ENCODE results near the gene ARHGEF11.
"Not testable (repeated sequence)": the region's sequence is repeated elsewhere in the genome, so short reads cannot be mapped to it uniquely, and the experiment has no call there.

ARHGEF11 gene

DNA sequence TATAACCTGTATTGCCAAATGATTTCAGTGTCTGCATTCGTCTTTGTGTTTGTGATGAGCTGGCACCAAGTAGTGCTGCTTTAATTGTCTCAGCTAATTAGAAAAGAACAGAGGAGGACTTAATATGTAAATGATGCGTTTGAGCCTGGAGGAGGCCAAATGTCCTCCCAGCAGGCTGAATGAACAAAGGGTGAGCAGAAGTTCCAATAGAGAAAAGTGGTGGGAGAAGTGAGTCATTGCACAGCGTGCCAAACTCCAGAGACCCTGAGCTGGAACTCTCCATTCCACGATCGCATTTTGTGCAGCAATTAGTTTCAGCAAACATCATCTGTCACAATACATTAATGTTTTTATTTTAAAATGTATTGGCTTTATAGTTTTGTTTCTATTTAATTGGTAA, 36.2 kb upstream of the ARHGEF11 start:
- no peak overlapping the region for H3K4me3 ChIP-seq (ENCODE audit: low read length)
- TF ChIP-seq, protein P1, sequence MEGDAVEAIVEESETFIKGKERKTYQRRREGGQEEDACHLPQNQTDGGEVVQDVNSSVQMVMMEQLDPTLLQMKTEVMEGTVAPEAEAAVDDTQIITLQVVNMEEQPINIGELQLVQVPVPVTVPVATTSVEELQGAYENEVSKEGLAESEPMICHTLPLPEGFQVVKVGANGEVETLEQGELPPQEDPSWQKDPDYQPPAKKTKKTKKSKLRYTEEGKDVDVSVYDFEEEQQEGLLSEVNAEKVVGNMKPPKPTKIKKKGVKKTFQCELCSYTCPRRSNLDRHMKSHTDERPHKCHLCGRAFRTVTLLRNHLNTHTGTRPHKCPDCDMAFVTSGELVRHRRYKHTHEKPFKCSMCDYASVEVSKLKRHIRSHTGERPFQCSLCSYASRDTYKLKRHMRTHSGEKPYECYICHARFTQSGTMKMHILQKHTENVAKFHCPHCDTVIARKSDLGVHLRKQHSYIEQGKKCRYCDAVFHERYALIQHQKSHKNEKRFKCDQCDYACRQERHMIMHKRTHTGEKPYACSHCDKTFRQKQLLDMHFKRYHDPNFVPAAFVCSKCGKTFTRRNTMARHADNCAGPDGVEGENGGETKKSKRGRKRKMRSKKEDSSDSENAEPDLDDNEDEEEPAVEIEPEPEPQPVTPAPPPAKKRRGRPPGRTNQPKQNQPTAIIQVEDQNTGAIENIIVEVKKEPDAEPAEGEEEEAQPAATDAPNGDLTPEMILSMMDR (IDR thresholded peaks at IDR 0.05; ENCODE audit: insufficient read depth, low read depth, low read length, missing control alignments): no peak
- DNase-seq (ENCODE audit: low read depth): no peak

DNA sequence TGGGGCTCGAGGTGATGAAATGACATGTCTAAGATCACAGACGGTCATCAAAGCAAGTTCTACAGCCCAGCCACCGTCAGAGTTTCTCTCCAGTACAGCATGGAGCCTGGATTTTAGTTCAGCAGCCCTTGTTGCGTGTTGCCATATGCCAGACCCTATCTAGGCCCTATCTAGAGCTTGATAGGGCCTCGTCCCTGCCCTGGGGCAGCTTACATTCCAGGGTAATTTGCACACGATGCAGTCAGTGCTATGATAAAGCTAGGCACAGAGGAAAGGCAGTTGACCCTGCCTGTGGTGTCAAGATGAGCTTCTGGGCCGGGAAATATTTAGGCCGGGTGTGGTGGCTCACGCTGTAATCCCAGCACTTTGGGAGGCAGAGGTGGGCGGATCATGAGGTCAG, 35.2 kb upstream of the ARHGEF11 start:
- no peak for DNase-seq (ENCODE audit: low read depth)
- TF ChIP-seq, protein P1 (IDR thresholded peaks at IDR 0.05; ENCODE audit: insufficient read depth, low read depth, low read length, missing control alignments): no peak
- H3K4me3 ChIP-seq (ENCODE audit: low read length): no peak overlapping the region

DNA sequence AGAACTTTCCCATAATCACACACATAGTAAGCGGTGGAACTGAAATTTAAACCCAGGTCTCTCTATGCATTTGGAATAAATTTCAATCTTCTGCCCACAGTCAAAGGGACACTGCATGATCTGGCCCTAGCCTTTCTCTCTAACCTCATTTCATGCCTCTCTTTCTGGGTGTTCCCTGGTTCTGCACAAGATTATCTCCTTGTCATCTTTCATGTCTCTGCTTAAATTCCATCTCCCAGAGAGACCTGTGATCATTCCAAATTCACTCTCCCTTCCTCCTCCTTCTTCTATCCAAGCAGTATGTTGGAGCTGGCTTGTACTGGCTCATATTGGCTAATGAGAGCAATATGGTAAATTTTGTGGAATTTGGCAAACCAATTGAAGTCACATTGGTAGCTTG, 31.9 kb upstream of the ARHGEF11 start:
- H3K4me3 ChIP-seq (ENCODE audit: low read length): no peak overlapping the region

DNA sequence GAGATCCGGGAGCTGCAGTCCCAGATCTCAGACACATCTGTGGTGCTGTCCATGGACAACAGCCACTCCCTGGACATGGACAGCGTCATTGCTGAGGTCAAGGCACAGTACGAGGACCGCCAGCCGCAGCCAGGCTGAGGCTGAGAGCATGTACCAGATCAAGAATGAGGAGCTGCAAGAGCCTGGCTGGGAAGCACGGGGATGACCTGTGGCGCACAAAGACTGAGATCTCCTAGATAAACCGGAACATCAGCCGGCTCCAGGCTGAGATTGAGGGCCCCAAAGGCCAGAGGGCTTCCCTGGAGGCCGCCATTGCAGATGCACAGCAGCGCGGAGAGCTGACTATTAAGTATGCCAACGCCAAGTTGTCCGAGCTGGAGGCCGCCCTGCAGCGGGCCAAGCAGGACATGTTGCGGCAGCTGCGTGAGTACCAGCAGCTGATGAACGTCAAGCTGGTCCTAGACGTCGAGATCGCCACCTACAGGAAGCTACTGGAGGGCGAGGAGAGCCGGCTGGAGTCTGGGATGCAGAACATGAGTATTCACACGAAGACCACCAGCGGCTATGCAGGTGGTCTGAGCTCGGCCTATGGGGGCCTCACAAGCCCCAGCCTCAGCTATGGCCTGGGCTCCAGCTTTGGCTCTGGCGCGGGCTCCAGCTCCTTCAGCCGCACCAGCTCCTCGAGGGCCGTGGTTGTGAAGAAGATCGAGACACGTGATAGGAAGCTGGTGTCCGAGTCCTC, 28.6 kb upstream of the ARHGEF11 start:
- DNase-seq (ENCODE audit: low read depth): peak; percentile 82
- TF ChIP-seq, protein P1 (IDR thresholded peaks at IDR 0.05; ENCODE audit: insufficient read depth, low read depth, low read length, missing control alignments): peak; percentile 64

More for the DNA sequence above, 31.9 kb upstream of the ARHGEF11 start:
- TF ChIP-seq, protein P1 (IDR thresholded peaks at IDR 0.05; ENCODE audit: insufficient read depth, low read depth, low read length, missing control alignments): no peak
- no peak for DNase-seq (ENCODE audit: low read depth)

DNA sequence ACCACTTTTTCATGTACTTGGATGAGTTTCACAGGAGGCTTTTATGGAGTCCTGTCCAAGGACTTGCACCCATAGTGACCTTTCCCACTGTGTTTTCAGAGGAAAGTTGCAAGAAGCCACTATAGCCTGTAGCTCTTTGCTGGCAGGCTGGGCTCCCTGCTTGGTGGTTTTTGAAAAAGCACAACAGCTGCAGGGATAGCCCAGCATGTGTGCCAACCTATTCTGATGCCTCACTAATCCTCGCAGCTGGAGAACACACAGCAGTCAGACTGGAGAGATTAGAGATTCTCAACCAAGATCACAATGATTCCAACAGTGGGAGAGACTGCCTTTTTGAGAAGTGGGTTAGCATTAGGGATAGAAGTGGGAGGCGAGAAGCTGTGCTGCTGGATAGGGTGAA, 24.1 kb upstream of the ARHGEF11 start:
- no peak for DNase-seq (ENCODE audit: low read depth)
- TF ChIP-seq, protein P1 (IDR thresholded peaks at IDR 0.05; ENCODE audit: insufficient read depth, low read depth, low read length, missing control alignments): no peak
- H3K4me3 ChIP-seq (ENCODE audit: low read length): no peak overlapping the region

More for the DNA sequence above, 28.6 kb upstream of the ARHGEF11 start:
- no peak overlapping the region for H3K4me3 ChIP-seq (ENCODE audit: low read length)

DNA sequence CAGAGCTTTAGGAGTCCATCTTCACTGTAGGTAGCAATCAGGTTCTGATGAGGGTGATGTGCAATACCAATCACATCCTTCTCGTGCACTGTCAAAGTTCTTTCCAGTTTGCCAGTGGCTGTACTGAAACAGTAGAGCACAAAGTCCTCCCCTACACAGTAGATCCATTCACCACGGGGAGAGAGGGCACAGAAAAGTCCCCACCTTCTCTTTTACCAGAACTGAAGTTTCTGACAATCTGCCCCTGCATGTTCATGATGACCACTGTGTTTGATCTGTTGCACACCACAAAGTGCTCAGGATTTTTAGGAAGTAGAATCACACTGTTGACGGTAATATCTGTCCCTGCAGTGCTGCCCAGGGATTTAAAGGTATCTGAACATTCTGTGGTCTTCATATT, 13.7 kb upstream of the ARHGEF11 start:
- not testable (repeated sequence) for H3K4me3 ChIP-seq (ENCODE audit: low read length); DNase-seq (ENCODE audit: low read depth)

DNA sequence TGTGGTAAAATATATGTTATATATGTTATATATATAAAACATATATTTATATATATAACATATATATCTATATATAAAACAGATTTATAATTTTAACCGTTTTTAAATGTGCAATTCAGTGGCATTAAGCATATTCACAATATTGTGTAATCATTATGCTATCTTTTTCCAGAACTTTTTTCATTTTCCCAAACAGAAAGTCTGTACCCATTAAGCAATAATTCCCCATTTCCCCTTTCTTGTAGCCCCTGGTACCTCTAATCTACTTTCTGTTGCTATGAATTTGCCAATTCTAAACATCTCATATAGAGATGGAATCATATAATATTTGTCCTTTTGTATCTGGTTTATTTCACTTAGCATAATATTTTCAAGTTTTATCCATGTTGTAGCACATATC, 10.7 kb upstream of the ARHGEF11 start:
- no peak overlapping the region for H3K4me3 ChIP-seq (ENCODE audit: low read length)
- TF ChIP-seq, protein P1 (IDR thresholded peaks at IDR 0.05; ENCODE audit: insufficient read depth, low read depth, low read length, missing control alignments): no peak
- DNase-seq (ENCODE audit: low read depth): no peak

DNA sequence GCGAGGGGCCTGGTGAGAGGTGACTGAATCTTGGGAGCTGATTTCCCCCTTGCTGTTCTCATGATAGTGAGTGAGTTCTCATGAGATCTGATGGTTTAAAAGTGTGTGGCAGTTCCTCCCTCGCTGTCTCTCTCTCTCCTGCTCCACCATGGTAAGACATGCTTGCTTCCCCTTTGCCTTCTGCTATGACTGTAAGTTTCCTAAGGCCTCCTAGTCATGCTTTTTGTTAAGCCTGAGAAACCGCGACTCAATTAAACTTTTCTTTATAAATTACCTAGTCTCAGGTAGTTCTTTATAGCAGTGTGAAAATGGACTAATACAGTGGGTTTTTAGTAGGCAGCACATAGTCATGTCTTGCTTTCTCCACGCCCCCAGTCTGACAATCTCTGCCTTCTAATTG, 10.2 kb upstream of the ARHGEF11 start:
- H3K4me3 ChIP-seq (ENCODE audit: low read length); DNase-seq (ENCODE audit: low read depth): not testable (repeated sequence)

Data from epithelial cell of esophagus (primary cell).